Stimulated activated CD4-positive, alpha-beta T cell treated with anti-CD3 and anti-CD28 coated beads, Interleukin-15, amount 100 ng/mL, for 48 hours (primary cell): ENCODE results near the gene PDGFA.

Experiments used
- DNase-seq, 2 donors: peaks; one replicate each; pipeline ENCODE4 v3.0.0-alpha.2; 2020; ENCODE audit warnings: low read depth in 2 of 2

The PDGFA gene

DNA sequence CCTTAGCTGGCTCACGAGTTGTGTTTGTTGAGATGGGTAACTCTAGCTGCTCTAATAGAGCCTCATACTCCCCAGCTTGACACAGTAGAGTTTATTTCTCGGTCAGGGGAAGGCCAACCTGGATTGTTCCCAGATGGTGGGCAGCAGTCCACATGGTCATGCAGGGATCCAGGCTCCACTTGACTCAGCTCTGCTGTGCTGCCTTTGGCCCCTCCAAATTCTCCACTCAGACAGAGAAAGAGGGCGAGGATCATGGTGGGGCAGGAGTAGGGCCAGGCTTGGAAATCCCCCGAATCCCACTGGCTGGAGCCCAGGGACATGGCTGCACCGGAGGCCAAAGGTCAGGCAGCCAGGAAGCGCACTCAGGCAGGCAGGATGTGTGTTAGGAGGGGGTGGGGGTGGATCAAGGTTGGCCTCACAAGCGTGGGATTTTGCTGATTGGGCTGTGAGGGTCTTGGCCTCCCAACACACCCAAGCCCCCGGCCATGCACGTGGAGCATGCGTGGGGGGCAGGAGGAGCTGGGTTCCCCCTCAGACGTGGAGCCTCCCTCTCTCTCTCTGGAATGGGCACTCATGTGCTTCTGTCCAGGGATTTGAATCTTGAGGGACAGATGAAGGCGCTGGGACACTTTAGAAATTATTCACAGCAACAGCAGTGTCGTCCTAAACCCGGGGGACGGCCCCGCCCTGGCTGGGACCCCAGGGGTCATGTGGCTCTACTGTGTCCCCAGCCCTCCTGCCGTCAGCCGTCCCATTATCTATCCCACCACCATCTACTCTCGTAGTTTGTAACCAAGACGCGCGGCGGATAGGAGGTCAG is 44.8 kb downstream of the PDGFA start:
- no peak for DNase-seq

DNA sequence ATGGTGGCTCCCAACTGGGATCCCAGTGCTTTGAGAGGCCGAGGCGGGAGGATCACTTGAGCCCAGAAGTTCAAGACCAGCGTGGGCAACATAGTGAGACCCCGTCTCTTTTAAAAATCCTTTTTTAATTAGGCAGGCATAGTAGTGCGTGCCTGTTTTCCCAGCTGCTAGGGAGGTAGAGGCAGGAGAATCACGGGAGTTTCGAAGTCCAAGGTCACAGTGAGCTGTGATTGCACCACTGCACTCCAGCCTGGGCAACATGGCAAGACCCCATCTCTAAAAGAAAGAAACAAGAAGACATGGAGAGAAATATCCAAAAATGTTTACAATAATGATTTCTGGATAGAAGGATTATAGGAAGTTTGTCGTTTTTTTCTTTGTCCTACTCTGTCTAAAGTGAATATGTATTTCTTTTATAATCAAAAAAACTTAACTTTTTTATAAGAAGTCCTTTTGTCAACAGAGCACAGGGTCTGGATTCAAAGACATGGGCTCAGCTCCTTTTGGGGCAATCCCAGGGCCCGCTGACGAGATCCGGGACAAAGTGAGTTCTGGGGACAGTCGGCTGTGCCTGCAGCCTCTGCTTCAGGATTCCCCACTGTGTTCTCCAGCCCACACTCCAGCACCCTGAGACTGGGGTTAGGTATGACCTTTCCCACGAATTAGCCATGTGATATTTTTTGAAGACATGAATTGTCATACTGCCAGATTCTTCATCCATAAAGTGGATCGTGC is 45.6 kb downstream of the PDGFA start:
- no peak for DNase-seq

DNA sequence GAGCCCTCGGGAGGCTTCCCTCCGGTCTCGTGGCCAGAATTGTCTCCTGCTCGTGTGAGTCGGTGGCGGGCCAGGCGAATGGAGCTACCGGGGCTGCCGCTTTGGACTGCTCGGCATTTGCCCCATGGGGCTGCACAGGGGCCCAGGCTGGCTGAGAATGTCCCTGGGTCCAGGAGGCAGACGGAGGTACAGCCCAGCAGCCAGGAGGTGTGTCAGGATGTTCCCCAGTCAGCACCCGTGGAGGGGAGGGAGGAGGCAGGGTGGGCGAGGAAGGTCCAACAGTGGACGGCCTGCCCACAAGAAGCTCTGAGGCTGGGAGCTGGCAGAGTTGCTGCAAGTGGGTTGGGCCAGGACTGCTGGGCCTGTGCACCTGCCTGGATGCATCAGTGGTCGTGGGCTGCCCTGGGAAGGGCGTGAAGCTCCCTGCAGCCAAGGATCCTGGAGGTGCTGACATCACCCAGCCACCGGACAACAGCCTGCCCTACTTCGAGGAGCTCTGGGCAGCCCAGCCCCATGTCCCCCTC is 46.4 kb downstream of the PDGFA start:
- no peak for DNase-seq

DNA sequence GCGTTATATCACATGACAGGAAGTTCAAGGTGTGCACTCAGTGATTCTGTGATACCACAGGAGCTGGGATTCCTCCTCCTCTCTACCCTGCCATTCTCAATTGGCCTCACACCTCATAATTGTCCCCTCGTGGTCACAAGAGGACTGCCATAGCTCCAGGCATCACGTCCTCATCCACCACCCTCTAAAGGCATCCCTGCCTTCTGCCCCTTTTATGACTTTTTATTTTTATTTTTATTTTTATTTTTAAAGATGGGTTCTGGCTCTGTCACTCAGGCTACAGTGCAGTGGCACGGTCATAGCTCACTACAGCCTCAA is 47.0 kb downstream of the PDGFA start:
- no peak for DNase-seq

DNA sequence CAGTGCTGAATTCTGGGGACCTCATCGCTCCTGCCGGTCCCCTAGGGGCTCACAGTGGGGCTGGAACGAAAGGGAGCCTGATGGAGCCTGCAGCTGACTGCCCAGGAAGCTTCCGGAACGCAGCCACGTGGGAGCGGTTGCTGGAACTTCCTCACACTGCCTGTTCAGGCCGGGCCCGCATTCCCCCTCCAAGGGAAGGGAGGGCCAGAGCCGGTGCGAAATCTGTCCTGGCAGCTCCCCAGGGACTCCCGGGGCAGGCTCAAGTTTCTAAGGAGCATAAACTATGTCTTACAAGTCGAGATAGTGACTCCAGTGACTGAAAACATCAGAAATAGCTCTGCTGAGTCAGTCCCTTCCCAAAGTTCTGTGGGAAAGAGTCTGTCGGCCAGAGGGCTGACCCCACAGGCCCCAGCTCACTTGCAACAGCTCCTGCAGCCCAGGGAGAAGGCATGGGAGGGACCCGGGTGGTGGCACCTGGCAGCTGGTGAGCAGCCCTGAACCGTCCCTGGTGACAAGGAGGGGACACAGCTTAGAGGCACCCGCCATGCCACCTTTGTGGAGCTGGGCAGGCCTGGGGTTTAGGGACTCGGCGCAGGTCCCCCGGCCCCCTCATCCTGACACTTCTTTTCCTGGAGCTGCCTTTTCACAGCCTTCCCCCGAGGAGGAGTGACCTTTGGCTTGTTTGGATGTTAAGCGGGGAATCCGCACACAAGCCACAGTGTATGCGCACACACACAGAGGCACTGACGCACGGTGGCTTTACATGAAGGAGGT is 47.6 kb downstream of the PDGFA start:
- no peak for DNase-seq

DNA sequence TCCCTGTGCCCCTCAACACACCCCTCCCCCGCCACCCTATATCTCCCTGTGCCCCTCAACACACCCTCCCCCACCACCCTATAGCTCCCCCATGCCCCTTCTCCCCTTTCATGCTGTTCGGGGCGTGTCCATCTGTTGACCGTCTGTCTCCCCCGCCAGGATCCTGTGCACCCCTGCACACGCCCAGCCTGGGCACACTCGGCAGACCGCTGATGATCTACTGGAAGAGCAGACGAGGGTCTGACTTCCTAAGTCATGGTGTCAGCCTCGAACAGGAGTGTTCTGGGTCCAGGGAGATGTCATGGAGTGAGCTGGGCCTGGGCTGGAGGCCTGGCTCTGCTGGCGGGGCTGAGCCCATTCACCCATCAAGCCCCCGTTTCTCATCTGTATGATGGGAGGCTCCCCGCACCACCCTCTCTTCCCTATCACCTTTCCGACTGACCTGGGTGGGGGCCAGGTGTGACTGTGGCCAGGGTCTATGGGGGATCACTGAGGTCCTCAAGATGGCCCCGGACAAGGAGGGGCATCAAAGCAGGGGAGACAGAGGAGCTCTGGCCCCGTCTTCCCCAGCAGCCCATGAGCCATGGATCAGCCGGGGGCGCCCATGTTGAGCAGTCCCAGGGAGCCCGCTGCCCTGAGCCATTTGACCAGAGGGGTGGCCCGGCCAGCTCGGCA is 48.3 kb downstream of the PDGFA start:
- no peak for DNase-seq

GRCh38 chr7:469563-469961 is 50.1 kb downstream of the PDGFA start:
- no peak for DNase-seq

GRCh38 chr7:468681-469562 is 50.7 kb downstream of the PDGFA start:
- no peak for DNase-seq

DNA sequence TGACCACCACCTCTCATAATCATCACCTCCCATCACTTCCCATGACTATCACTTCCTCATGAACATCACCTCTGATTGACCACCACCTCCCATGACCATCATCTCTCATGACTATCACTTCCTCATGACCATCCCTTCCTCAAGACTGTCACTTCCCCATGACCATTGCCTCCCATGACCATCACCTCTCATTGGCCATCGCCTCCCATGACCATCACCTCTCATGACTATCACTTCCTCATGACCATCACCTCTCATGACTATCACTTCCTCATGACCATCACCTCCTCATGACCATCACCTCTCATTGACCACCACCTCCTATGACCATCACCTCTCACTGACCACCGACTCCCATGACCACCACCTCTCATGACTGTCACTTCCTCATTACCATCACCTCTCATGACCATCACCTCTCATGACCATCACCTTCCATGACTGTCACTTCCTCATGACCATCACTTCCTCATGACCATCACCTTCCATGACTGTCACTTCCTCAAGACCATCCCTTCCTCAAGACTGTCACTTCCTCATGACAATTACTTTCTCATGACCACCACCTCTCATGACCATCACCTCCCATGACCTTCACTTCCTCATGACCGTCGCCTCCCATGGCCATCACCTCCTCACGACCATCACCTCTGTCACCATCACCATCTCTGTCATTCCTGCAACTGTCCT is 51.6 kb downstream of the PDGFA start:
- no peak for DNase-seq

DNA sequence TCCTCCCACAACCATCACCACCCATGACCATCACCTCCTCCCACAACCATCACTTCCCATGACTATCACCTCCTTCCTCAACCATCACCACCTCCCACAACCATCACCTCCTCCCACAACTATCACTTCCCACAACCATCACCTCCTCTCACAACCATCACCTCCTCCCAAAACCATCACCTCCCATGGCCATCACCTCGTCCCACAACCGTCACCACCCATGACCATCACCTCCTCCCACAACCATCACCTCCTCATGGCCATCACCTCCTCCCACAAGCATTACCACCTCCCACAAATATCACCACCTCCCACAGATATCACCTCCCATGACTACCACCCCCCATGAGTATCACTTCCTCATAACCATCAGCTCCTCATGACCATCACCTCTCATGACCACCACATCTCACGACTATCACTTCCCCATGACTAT is 52.2 kb downstream of the PDGFA start:
- no peak for DNase-seq

DNA sequence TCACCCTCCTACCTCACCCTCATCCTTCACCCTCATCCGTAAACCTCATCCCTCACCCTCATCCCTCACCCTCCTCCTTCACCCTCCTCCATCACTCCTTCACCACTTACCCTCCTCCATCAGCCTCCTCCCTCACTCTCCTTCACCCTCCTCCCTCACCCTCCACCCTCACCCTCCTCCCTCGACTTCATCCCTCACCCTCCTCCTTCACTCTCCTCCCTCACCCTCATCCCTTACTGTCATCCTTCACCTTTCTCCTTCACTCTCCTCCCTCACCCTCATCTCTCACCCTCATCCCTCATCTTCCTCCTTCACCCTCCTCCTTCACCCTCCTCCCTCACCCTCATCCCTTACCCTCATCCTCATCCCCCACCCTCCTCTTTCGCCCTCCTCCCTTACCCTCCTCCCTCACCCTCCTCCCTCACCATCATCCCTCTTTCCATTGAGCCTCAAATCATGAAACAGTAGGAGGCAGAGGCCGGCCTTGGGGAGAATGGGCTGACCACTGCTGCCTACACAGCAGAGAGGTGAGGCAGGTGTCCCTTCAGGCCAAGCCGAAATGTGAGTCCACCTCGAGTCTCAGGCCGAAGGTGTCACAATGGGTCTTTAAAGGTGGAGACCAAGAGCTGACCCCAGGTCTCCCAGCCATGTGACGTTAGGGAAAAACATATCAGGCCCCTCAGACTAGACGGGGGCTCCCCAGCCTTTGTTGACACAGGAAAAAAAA is 53.0 kb downstream of the PDGFA start:
- DNase-seq = no peak

DNA sequence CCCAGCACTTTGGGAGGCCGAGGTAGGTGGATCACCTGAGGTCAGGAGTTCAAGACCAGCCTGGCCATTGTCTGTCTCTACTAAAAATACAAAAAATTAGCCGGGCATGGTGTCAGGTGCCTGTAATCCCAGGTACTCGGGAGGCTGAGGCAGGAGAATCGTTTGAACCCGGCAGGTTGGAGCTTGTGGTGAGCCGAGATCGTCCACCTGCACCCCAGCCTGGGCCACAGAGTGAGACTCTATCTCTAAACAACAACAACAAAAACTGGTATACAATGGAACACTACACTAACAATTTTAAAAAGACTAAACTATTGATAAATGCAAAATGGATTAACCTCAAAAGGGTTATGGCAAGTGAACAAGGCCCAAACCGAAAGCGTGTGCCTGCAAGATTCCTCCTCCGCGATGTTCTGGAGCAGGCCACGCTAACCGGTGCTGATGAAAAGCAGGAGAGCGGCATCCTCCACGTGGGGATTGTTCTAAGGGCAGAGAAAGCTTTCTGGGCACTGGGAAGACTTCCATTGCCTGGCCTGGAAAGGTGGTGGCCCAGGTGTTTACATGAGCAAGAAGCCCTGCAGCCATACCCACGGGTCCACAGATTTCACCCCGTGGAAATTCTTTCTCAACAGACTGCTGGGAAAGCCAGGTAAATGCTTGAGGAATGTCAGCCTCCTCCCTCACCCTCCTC is 53.8 kb downstream of the PDGFA start:
- DNase-seq = no peak

DNA sequence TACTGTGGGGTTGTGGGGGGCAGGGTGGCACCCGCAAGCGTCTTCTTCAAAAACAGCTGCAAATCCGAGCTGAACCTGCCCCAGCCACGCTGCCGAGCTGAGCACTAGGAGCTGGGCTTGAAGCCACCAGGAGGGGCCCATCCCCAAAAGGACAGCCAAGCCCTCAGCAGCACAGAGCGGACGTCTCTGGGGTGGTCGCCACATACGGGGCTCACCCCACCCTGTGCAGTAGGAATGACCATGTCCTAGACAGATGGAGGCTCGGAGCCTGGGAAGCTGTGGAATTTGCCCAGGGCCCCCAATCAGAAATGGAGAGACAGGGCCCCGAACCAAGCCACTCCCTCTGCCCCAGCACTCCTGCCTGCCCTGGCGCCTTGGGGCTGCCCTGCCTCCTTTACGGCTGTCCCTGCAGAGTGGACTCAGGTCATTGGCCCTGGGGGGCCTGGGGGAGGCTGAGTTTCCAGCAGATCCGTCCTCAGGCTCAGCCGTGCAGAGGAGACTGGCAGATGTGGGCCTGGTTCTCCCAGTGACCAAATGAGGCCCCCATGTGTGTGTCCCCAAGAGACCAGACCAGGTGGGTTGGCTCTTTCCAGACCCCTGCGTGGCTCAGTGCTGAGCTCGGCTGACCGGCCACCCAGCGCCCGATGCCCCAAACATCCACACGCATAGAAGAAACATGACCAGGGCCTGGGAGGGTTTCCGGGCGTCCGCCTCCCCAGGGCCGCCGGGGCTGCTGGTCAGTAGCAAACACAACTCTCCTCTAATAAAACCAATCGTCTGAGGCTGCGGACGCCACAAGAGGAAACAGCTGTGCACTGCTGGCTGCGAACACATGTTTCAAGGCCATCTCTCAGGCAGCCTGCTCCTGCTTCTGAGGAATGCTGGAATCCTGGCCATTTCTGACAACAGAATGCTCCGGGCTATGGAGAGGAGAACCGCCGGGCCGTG is 54.9 kb downstream of the PDGFA start:
- DNase-seq = no peak

GRCh38 chr7:463817-464453 is 55.7 kb downstream of the PDGFA start:
- no peak for DNase-seq

- no peak for DNase-seq
These were observed 56.3 kb downstream of the PDGFA start for GRCh38 chr7:463362-463781.

DNA sequence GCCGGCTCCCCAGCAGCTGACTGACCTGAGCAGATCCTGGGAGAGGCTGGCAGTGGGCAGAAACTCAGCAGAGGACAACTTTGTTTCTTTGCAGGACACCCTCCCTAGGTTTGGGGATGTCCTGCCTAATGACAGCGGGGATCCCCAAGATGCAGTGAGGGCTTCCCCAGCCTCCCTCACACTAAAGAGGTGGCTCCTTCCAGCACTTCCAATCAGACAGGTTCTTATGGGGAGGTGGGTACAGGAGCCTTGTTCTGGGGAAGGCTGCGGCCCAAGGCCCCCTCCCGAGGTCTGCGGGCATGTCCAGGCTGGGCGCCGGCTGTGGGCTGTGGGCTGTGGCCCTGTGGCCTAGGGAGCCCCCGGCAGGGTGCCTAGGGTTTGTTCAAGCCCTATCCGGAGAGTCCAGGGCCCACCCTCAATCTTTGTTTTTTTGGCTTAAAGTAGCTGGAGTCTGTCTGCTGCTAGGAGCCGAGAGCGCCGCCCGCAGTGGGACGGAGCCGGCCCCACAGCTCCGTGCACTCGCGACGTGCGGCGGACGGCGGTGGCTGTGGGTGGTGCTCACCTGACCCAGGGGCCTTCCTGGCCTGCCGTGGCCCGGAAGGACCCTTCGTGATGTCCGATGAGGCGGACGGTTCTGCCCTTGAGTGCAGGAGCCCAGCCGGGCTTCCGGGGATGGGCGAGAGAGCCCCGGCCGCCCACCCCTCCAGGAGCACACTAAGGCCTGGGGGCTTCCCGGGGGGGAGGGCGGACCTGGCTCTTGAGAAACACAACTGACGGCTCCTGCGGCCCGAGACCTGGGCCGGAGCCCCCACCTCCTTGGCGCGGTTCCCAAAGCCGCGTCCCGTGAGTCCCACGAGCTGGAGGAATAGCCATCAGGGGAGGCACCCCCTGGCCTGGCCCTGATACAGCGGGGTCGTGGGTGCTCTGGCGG is 57.2 kb downstream of the PDGFA start:
- DNase-seq = no peak
